Kidney epithelial cell (primary cell): ENCODE measurements around the gene PARD6B. TPM values are rescaled to one million over a fixed set of nuclear protein-coding genes. Genes with fewer than 3 reads are reported as not detected.

Experiments used
- DNase-seq: peaks from one replicate; pipeline ENCODE4 v3.0.0-alpha.2; 2010; ENCODE audit warnings: low read depth
- H3K27me3 ChIP-seq: 2 replicates; pipeline ENCODE4 v1.6.0; 2011; ENCODE audit warnings: low read length; ENCODE audit not compliant: control insufficient read depth, insufficient read depth
- H3K36me3 ChIP-seq: 2 replicates; pipeline ENCODE4 v1.5.1; 2011; ENCODE audit warnings: low read length; ENCODE audit not compliant: control insufficient read depth, insufficient read depth
- H3K4me3 ChIP-seq: 2 replicates; pipeline ENCODE4 v1.5.1; 2011; ENCODE audit warnings: low read depth, mild to moderate bottlenecking, control low read depth, low read length
- CTCF ChIP-seq: IDR thresholded peaks from 2 replicates; pipeline ENCODE4 v1.5.1; 2011; ENCODE audit warnings: mild to moderate bottlenecking, moderate library complexity, low read length, control low read depth, inconsistent platforms; ENCODE audit not compliant: insufficient read depth, poor library complexity, severe bottlenecking
- total RNA-seq: library from RNA; depleted of rRNA; stranded (reverse); fragments of >200 nt; gene quantifications from 2 replicates; pipeline ENCODE4 v1.2.3, GENCODE V29; 2015

The PARD6B gene
- total RNA-seq, 1 donor from 2014 or later: 24.0 TPM

GRCh38 chr20:50801747-50802125 is 70.4 kb downstream of the PARD6B start:
- no peak for TF ChIP-seq CTCF
- Histone ChIP-seq H3K27me3 (no peaks in the 10 kb centered on the region), H3K4me3 (no peak overlapping the region), H3K36me3 (no peaks in the 10 kb centered on the region)
- DNase-seq: no peak

DNA sequence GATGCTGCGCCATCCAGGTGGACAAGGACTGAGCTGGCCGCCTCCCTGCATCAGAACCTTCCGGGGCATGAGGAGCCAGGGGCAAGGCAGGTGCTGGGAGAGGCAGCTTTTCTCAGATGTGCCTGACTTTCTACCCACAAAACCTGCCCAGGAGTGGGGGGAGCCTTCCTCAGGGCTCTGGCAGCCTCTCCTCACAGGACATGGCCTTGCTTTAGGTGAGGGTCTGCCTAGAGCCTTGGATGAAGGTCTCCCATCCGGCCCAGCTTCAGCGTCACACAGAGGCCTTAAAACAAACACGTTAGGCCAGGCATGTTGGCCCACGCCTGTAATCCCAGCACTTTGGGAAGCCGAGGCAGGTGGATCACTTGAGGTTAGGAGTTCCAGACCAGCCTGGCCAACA is 70.9 kb downstream of the PARD6B start:
- H3K27me3 ChIP-seq: no peaks in the 10 kb centered on the region
- no peaks in the 10 kb centered on the region for H3K36me3 ChIP-seq
- no peak for DNase-seq
- H3K4me3 ChIP-seq: no peak overlapping the region
- TF ChIP-seq CTCF: no peak

GRCh38 chr20:50804437-50805348 is 73.3 kb downstream of the PARD6B start:
- Histone ChIP-seq H3K4me3 (no peak overlapping the region), H3K27me3 (no peaks in the 10 kb centered on the region), H3K36me3 (no peaks in the 10 kb centered on the region)
- no peak for DNase-seq
- no peak for TF ChIP-seq CTCF

DNA sequence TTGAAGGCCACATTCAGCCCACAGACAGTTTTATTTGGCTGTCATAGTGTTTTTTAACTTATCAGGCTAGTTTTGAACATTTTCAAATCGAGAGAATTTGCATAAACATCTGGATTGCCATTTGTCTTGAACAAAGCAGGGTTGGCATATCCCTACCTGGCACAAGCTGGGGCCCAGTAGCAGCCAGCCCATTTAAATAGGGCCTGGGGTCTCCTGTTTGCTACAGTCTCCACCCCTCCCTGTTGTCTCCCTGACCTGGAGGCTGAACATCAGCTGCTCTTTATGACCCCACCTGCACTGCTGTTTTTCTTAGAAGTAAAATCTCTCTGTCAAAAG is 73.9 kb downstream of the PARD6B start:
- Histone ChIP-seq H3K36me3 (no peaks in the 10 kb centered on the region), H3K4me3 (no peak overlapping the region), H3K27me3 (no peaks in the 10 kb centered on the region)
- DNase-seq: no peak
- no peak for TF ChIP-seq CTCF

- DNase-seq: no peak
- Histone ChIP-seq H3K4me3 (no peak overlapping the region), H3K27me3 (no peaks in the 10 kb centered on the region), H3K36me3 (no peaks in the 10 kb centered on the region)
- no peak for TF ChIP-seq CTCF
Measured at GRCh38 chr20:50806126-50806768, 74.9 kb downstream of the PARD6B start.

Other genes with a start within 250 kb of the PARD6B start
- 36.7 and 36.9 TPM in 2 replicates for gene PTPN1, start 221.2 kb upstream of the PARD6B start, total RNA-seq
- 0.08 and 0.41 TPM in 2 replicates for gene RIPOR3, start 40.0 kb upstream of the PARD6B start, total RNA-seq
- 24.7 and 28.0 TPM in 2 replicates for gene BCAS4, start 63.5 kb downstream of the PARD6B start, total RNA-seq
- 45.4 and 59.7 TPM in 2 replicates for gene ADNP, start 199.9 kb downstream of the PARD6B start, total RNA-seq
- 69.4 and 73.3 TPM in 2 replicates for gene DPM1, start 227.0 kb downstream of the PARD6B start, total RNA-seq
- gene MOCS3, start 227.2 kb downstream of the PARD6B start, total RNA-seq: 9.5 and 10.0 TPM in 2 replicates